ENCODE results near the gene UGT2A2.

The UGT2A2 gene

GRCh38 chr4:69549651-69550050 lies 89.8 kb downstream of the UGT2A2 start:
- Histone ChIP-seq H3K79me2 (ENCODE audit: insufficient read depth, low read length) (no peaks in the 10 kb centered on the region), H3K9ac (ENCODE audit: low read length) (no peak overlapping the region), H3F3A (ENCODE audit: insufficient read depth) (no peaks in the 10 kb centered on the region), H2AFZ (ENCODE audit: low read depth, low read length, severe bottlenecking) (no peak overlapping the region), H3K9me2 (replicated peaks; ENCODE audit: insufficient read depth, low read length) (no peaks in the 10 kb centered on the region), H3K27ac (ENCODE audit: low read depth, low read length) (no peak overlapping the region), H3K4me3 (ENCODE audit: insufficient read depth, low read length, poor library complexity, severe bottlenecking) (no peak overlapping the region), H3K27me3 (ENCODE audit: low read length) (no peaks in the 10 kb centered on the region), H4K20me1 (ENCODE audit: low read depth, low read length) (no peaks in the 10 kb centered on the region), H3K4me2 (ENCODE audit: low read depth, low read length, poor library complexity, severe bottlenecking) (no peak overlapping the region), H3K36me3 (ENCODE audit: low read length) (no peaks in the 10 kb centered on the region), H3K9me3 (ENCODE audit: insufficient read depth, low read length) (no peaks in the 10 kb centered on the region)
- TF ChIP-seq CTCF (IDR thresholded peaks at IDR 0.05; ENCODE audit: insufficient read depth, low read length, poor library complexity, severe bottlenecking) (no peak), EZH2phosphoT487 (conservative IDR thresholded peaks at IDR 0.05; ENCODE audit: low read length) (no peak)

GRCh38 chr4:69546134-69546765 lies 93.2 kb downstream of the UGT2A2 start:
- no peaks in the 10 kb centered on the region for H3K36me3 ChIP-seq (ENCODE audit: low read length)
- no peaks in the 10 kb centered on the region for H4K20me1 ChIP-seq (ENCODE audit: low read depth, low read length)
- no peaks in the 10 kb centered on the region for H3K9me3 ChIP-seq (ENCODE audit: insufficient read depth, low read length)

More at GRCh38 chr4:69546134-69546765, 93.2 kb downstream of the UGT2A2 start:
- no peaks in the 10 kb centered on the region for H3F3A ChIP-seq (ENCODE audit: insufficient read depth)
- H3K4me2 ChIP-seq (ENCODE audit: low read depth, low read length, poor library complexity, severe bottlenecking), result no peak overlapping the region
- H3K9ac ChIP-seq (ENCODE audit: low read length), result no peak overlapping the region
- TF ChIP-seq CTCF (IDR thresholded peaks at IDR 0.05; ENCODE audit: insufficient read depth, low read length, poor library complexity, severe bottlenecking) (no peak), EZH2phosphoT487 (conservative IDR thresholded peaks at IDR 0.05; ENCODE audit: low read length) (no peak)
- no peak overlapping the region for H2AFZ ChIP-seq (ENCODE audit: low read depth, low read length, severe bottlenecking)
- H3K79me2 ChIP-seq (ENCODE audit: insufficient read depth, low read length), result no peaks in the 10 kb centered on the region
- H3K27ac ChIP-seq (ENCODE audit: low read depth, low read length), result no peak overlapping the region
- H3K27me3 ChIP-seq (ENCODE audit: low read length), result no peaks in the 10 kb centered on the region
- H3K9me2 ChIP-seq (replicated peaks; ENCODE audit: insufficient read depth, low read length), result no peaks in the 10 kb centered on the region
- H3K4me3 ChIP-seq (ENCODE audit: insufficient read depth, low read length, poor library complexity, severe bottlenecking), result no peak overlapping the region

Measured in SU-DHL-6 (cell line).